SU-DHL-6 (cell line): Measurements from ENCODE around the gene ARHGAP40.

Experiments used
- H2AFZ ChIP-seq: fragments of 200-600 bp; sonication (generic); 2 replicates; pipeline ENCODE4 v1.6.1; 2014; ENCODE audit warnings: low read depth, mild to moderate bottlenecking, moderate library complexity, mixed read lengths, antibody characterized with exemption, low read length; ENCODE audit not compliant: severe bottlenecking
- H3F3A ChIP-seq: fragments of 200-600 bp; shearing (Covaris generic); 2 replicates; pipeline ENCODE4 v1.6.0; 2016; ENCODE audit warnings: antibody characterized with exemption, mild to moderate bottlenecking; ENCODE audit not compliant: insufficient read depth
- H3K27ac ChIP-seq: fragments of 200-600 bp; sonication (generic); 2 replicates; pipeline ENCODE4 v1.5.1; 2016; ENCODE audit warnings: low read depth, mild to moderate bottlenecking, low read length, moderate library complexity, mixed read lengths
- H3K27me3 ChIP-seq: fragments of 200-600 bp; sonication (generic), shearing (Covaris generic); 2 replicates; pipeline ENCODE4 v1.6.0; 2014; ENCODE audit warnings: mild to moderate bottlenecking, low read length
- H3K36me3 ChIP-seq: fragments of 200-600 bp; sonication (generic); 2 replicates; pipeline ENCODE4 v1.6.1; 2014; ENCODE audit warnings: mild to moderate bottlenecking, low read length, mixed read lengths
- H3K4me2 ChIP-seq: fragments of 300-600, 200-600 bp; shearing (Covaris generic), sonication (generic); 2 replicates; pipeline ENCODE4 v1.6.0; 2014; ENCODE audit warnings: low read length, low read depth, mild to moderate bottlenecking; ENCODE audit not compliant: poor library complexity, severe bottlenecking
- H3K4me3 ChIP-seq: fragments of 200-600 bp; sonication (generic); 2 replicates; pipeline ENCODE4 v1.5.1; 2014; ENCODE audit warnings: antibody characterized with exemption, low read length, mild to moderate bottlenecking, mixed read lengths; ENCODE audit not compliant: insufficient read depth, poor library complexity, severe bottlenecking
- H3K79me2 ChIP-seq: fragments of 200-600 bp; sonication (generic); 2 replicates; pipeline ENCODE4 v1.6.1; 2014; ENCODE audit warnings: mild to moderate bottlenecking, low read length, moderate library complexity; ENCODE audit not compliant: insufficient read depth
- H3K9ac ChIP-seq: fragments of 200-600 bp; sonication (generic); 2 replicates; pipeline ENCODE4 v1.7.0; 2014; ENCODE audit warnings: mild to moderate bottlenecking, low read length
- H3K9me2 ChIP-seq: fragments of 200-600 bp; sonication (generic); replicated peaks from 2 replicates; pipeline ENCODE4 v1.6.1; 2014; ENCODE audit warnings: low read length; ENCODE audit not compliant: insufficient read depth
- H3K9me3 ChIP-seq: fragments of 200-600 bp; sonication (generic); 2 replicates; pipeline ENCODE4 v1.6.1; 2014; ENCODE audit warnings: low read length, mixed read lengths; ENCODE audit not compliant: insufficient read depth
- H4K20me1 ChIP-seq: fragments of 200-600 bp; sonication (generic); 2 replicates; pipeline ENCODE4 v1.6.1; 2014; ENCODE audit warnings: low read depth, mild to moderate bottlenecking, antibody characterized with exemption, low read length, moderate library complexity, mixed read lengths
- CTCF ChIP-seq: fragments of 200-600 bp; sonication (generic); IDR thresholded peaks from one replicate; pipeline ENCODE4 v1.5.1; 2017; ENCODE audit warnings: antibody characterized with exemption, mild to moderate bottlenecking, low read length, moderate library complexity; ENCODE audit not compliant: insufficient read depth, poor library complexity, severe bottlenecking
- EZH2phosphoT487 ChIP-seq: fragments of 200-600 bp; sonication (generic), shearing (Covaris generic); conservative IDR thresholded peaks from 2 replicates; pipeline ENCODE4 v1.6.1; 2018; ENCODE audit warnings: mild to moderate bottlenecking, antibody characterized with exemption, low read length, moderate library complexity, mixed read lengths

The ARHGAP40 gene

GRCh38 chr20:38563802-38564431 is 37.7 kb upstream of the ARHGAP40 start:
- no peaks in the 10 kb centered on the region for H3K9me2 ChIP-seq
- H3F3A ChIP-seq, result no peaks in the 10 kb centered on the region
- H3K9ac ChIP-seq, result no peak overlapping the region
- no peaks in the 10 kb centered on the region for H4K20me1 ChIP-seq
- H3K9me3 ChIP-seq, result no peaks in the 10 kb centered on the region
- H3K27ac ChIP-seq, result no peak overlapping the region
- H3K36me3 ChIP-seq, result peaks cover 18% of the 10 kb centered on the region
- H3K27me3 ChIP-seq, result no peaks in the 10 kb centered on the region
- H3K4me2 ChIP-seq, result no peak overlapping the region
- TF ChIP-seq EZH2phosphoT487 (no peak), CTCF (no peak)
- H2AFZ ChIP-seq, result no peak overlapping the region
- H3K79me2 ChIP-seq, result no peaks in the 10 kb centered on the region
- H3K4me3 ChIP-seq, result no peak overlapping the region

- Histone ChIP-seq H3K27ac (no peak overlapping the region), H4K20me1 (no peaks in the 10 kb centered on the region), H3K36me3 (peaks cover 15% of the 10 kb centered on the region; the same call in 1 of the 2 replicates), H3K9me3 (no peaks in the 10 kb centered on the region), H3K27me3 (no peaks in the 10 kb centered on the region), H2AFZ (no peak overlapping the region), H3K79me2 (no peaks in the 10 kb centered on the region), H3K4me3 (no peak overlapping the region), H3K9me2 (no peaks in the 10 kb centered on the region), H3K4me2 (no peak overlapping the region), H3F3A (no peaks in the 10 kb centered on the region), H3K9ac (no peak overlapping the region)
- no peak for TF ChIP-seq EZH2phosphoT487
- TF ChIP-seq CTCF, result no peak
Observed at GRCh38 chr20:38564680-38565079, 36.9 kb upstream of the ARHGAP40 start.

GRCh38 chr20:38566036-38566598 is 35.5 kb upstream of the ARHGAP40 start:
- H3K36me3 ChIP-seq, result peaks cover 16% of the 10 kb centered on the region; the same call in 1 of the 2 replicates
- no peaks in the 10 kb centered on the region for H3K9me2 ChIP-seq
- no peak overlapping the region for H3K27ac ChIP-seq
- no peak overlapping the region for H3K4me2 ChIP-seq
- H3K9me3 ChIP-seq, result no peaks in the 10 kb centered on the region
- H3F3A ChIP-seq, result no peaks in the 10 kb centered on the region
- no peak overlapping the region for H3K4me3 ChIP-seq
- no peak overlapping the region for H3K9ac ChIP-seq
- H3K27me3 ChIP-seq, result no peaks in the 10 kb centered on the region
- no peak for TF ChIP-seq EZH2phosphoT487
- no peak for TF ChIP-seq CTCF
- no peaks in the 10 kb centered on the region for H3K79me2 ChIP-seq
- no peaks in the 10 kb centered on the region for H4K20me1 ChIP-seq
- H2AFZ ChIP-seq, result no peak overlapping the region
